DMS 273 (cell line): Measurements from ENCODE around the gene GPR25.
"Not testable (repeated sequence)": the region's sequence is repeated elsewhere in the genome, so short reads cannot be mapped to it uniquely, and the experiment has no call there.

Source experiments
- DNase-seq: peaks from one replicate; lab custom pipeline; 2025; ENCODE audit not compliant: unreplicated experiment; lab: John Stamatoyannopoulos, UW

GPR25 gene

GRCh38 chr1:200911361-200911760, 38.6 kb downstream of the GPR25 start:
- no peak for DNase-seq

GRCh38 chr1:200911936-200912335, 39.2 kb downstream of the GPR25 start:
- DNase-seq: not testable (repeated sequence)

GRCh38 chr1:200912737-200913407, 40.1 kb downstream of the GPR25 start:
- DNase-seq: peak; percentile 58

GRCh38 chr1:200916152-200916551, 43.4 kb downstream of the GPR25 start:
- no peak for DNase-seq

- DNase-seq: no peak
Observed at GRCh38 chr1:200916681-200917080, 43.9 kb downstream of the GPR25 start.

- peak; percentile 93 for DNase-seq
Observed at GRCh38 chr1:200917291-200917817, 44.6 kb downstream of the GPR25 start.

- no peak for DNase-seq
Observed at GRCh38 chr1:200918006-200918405, 45.2 kb downstream of the GPR25 start.

GRCh38 chr1:200919386-200919785, 46.6 kb downstream of the GPR25 start:
- DNase-seq: no peak

GRCh38 chr1:200921571-200922110, 48.9 kb downstream of the GPR25 start:
- no peak for DNase-seq

GRCh38 chr1:200922406-200922805, 49.6 kb downstream of the GPR25 start:
- no peak for DNase-seq

- DNase-seq: no peak
Observed at GRCh38 chr1:200923601-200924000, 50.8 kb downstream of the GPR25 start.
